Activated T-helper 9 cell treated with anti-CD3 and anti-CD28 coated beads, Interleukin-2, amount 50 U/mL, for 16 hours (primary cell): Measurements from ENCODE around the gene AKAP12.

Experiments used
- DNase-seq: peaks from one replicate; pipeline ENCODE4 v3.0.0-alpha.2; 2020; ENCODE audit warnings: low read depth

AKAP12 gene

DNA sequence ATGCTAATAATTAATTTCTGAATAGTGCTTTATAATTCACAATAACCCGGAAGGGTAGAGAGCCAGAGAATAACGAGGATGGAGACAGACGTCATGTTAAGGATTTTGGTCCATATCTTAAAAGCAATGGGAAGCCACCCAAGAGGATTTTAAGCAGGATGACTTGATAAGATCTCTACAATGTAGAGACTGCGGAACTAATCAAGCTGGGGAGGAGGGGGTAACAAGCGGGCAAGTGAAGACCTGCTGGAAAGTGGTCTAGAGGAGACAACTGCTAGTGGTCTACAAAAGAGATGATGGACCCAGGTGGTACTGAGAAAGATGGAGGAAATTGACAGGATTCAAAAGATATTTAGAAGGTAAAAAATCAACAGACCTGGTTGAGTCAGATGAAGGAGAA lies 144.4 kb downstream of the AKAP12 start:
- no peak for DNase-seq

DNA sequence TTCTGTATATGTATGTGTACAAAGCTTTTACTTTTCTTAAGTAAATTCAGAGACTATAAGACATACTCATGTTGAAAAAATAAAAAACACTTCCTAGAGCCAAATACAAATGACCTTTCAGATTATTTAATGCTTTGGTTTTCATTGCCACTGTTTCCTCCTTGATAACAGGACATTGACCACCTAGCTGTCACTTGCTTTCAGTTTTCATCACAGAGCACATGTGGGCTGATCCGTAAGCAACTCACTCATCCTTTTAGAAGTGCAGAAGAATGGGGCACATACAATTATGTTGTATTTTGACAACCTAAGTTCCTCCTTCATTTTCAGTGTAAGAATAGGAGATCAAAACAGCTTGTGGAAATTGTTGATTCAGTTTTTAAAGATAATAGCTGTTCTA lies 145.4 kb downstream of the AKAP12 start:
- DNase-seq = no peak

DNA sequence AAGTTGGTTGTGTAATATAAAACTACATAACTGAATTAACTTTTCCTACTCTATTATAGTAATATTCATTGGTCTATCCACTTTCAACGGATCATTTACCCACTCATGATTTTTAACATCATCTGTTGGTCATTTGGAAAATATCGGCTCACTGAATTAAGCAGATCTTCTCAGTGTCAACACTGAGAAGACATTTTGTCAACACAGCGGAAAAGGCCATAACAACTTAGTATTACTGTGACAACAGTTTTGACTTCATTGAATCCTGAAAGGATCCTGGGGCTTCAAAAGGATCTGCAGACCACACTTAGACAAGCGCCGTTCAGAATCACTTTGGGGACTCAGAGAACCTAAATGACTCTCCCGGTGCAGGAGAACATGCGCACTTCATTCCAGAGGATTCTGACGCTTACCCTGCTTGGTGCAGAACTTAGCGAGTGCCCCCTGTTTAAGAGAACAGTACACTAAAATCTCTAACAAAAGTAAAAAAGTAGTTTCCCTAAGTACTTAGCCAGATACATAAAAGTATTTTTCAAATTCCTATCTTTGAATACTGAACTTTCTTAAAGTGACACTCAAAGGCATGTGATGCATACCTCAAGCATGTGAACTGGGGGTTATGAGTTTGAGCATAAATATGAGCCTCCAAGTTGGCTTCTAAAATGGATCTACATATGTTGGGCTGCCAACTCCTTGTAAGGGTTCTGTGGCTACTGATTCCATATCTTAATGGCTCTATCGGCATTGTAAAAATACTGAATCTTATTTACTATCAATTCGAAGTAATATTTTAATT lies 147.6 kb downstream of the AKAP12 start:
- no peak for DNase-seq

DNA sequence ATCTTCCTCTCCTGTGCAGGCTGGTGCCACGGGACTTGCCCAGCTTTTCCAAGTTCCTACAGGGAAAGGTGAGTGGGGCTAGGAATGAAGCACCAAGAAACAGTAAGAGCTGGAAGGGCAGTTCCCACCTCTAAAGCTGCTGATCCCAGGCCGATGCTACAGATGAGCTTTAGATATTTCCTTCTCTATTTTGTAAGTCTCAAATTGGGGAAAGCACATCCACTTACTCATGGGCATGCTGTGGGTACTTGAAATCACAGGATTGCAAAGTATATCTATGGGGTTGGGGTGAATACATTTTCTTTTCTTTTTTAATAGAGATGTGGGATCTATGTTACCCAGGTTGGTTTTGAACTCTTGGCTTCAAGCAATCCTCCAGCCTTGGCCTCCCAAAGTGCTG lies 148.5 kb downstream of the AKAP12 start:
- DNase-seq = no peak

DNA sequence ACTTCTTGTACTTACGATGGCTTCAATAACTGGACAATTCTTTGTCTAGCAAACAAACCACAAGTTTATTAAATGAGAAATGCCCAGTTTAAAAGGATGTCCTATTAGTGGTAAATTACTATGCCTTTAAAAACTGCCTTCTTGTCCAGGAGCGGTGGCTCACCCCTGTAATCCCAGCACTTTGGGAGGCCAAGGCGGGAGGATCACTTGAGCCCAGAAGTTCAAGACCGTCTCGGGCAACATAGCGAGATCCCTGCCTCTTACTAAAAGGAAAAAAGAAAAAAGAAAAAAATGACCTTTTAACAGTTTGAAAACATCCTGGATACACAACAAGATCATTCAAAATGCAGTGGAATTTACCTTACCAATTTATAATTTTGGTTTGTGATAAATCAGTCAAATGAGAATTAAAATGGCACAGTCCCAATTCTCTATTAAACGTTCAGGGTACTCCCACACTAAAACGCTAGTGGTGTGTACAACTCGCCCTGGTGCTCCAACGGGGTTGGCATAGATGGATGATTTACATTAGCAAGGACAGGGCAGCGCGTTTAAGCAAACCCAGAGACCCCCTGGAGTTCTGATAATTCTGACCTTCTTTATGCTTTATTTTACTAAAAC lies 149.3 kb downstream of the AKAP12 start:
- no peak for DNase-seq

DNA sequence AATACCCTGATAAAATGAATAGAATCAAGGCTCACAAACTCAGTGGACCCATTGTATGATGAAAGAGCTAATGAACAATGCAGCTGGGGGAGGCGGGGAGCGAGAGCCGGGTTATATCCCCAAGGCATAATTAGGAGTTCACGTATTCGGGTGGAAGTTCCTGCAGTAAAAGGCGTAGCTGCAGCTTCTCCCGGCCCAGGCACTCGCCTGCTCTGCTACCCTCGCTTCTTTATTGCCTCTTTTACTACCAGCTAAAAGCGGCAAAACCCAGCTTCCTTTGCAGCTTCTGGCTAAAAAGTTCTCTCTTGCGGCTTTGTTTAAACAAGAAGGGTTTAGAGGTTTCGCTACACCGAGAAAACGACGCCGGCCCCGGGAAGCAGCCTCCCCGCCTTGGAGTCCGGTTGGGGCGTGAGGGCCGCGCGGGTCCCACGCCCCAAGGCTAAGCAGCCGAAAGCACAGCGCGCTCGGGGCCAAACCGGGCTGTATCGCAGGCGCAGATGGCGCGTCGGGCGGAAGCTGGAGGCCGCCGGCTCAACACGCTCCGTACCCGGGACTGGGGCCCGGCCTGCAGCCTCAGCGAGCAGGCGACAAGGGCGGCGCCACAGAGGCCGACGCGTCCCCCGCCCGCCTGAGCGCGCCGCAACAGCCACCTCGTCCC lies 150.0 kb downstream of the AKAP12 start:
- peak; percentile 23 for DNase-seq

DNA sequence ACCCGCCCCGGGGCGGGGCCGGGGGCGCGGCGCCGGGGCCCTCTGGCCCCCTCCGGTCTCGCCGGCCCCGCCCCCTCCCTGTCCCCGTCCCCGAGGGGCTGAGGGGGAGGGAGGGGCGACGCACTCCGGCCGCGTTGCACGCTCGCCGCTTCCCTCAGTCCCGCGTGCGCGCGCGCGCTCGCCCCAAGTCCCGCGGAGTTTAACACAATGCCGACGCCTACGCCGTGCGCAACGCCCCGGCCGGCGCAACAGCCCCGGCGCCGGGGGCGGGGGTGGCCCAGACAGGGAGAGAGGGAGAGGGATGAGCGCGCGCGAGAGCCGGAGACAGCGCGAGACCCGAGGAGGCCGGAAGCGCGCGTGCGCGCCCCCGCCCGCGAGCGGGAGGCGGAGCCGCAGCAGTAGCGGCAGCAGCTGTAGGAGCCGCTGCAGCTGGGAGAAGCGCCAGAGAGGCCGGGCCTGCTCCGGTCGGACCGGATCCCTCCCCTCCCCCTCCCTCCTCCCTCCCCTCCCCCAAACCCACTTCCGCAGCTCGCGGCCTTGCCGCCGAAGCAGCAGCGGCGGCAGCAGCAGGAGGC lies 150.6 kb downstream of the AKAP12 start:
- DNase-seq = peak; percentile 99

DNA sequence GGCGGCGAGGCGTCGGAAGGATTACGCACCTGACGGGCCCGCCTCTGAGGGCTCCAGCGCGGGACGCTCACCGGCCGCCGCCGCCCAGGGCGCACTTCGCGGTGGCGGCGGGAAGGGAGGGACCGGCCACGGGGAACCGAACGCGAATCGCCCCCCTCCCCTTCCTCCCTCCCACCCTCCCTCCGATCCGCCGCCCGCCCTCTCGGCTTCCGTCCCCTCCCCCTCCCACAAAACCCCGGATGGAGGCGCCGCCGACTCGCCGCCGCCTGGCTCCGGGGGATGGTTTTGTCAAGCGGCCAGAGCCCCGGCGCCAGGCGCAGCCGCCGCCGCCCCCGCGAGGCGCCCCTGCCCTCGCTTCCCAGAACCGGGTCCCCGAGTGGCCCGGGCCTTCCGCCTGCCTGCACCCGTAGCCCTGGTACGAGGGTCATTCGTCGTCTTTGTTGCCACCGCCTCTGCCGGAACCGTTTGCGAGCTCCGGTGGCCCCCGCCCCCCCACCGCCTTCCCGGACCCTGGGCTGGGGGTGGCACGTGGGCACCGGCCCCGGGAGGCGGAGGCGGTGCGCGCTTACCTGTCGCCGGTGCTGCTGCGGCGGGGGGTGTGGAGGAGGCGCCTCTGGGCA lies 151.2 kb downstream of the AKAP12 start:
- peak; percentile 73 for DNase-seq

DNA sequence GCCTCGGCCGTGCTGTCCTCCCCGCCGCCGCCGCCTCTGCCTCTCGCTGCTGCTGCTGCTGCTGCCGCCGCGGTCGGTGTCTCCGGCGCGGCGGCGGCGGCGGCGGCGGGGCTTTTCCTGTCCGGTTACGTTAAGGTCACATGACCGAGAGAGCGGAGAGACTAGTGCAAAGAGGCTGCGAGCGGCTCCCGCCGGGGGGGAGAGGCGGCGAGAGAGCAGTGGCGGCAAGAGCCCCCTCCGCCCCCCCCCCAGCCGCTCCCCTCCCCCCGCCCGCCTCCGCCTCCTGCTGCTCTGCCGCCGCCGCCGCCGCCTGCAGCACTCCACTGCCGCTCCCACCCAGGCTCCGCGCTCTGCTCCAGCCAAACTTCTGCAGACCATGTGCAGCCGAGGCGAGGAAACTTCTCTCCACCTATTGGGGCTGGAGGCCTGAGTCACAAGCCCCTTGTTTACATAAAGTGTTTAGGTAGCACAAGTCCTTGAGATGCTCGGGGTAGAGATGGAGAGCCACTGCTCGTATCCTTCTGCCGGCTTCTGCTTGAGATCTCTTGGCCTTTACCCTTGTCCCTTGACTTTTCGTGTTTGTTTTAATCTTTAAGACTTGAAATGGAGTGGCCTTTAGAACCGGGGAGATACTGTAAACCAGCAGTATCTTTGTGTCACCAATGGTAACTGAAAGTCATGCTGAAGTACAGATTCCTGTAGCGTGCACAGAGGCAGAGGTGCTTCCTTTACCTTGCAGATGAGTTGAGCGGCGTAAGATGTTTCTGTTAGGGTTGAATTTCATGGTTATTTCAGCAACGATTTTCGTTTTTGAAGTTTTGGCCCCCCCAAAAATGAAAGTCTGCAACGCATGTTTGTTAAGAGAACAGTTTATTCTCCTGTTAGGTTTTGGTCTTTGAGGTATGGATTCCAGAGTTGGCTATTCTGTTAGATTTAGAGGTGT lies 152.0 kb downstream of the AKAP12 start, which contains the start of gene ZBTB2:
Gene ZBTB2, minus strand, starts transcription at position 89 of the 943 bp plus-strand sequence. CDS start 17,922 bp downstream, outside the sequence.
- DNase-seq = peak; percentile 59

DNA sequence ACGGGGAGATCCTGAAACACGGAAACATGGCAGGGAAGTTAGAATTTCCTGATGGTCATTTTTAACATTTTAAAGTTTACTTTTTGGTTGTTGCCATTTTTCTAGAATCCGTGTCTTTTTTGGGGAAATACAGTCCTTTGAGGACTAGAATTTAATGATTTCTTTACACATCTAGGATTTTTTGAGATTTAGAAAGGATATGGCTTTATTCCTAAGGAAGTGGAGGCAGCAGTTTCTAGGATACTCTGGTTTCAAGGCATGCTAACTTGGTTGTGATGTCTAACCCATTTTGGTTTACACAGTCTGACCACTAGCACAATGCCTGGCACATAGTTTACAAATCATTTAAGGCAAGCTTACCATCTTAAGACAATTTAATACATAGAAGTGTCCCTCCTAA lies 152.7 kb downstream of the AKAP12 start:
- no peak for DNase-seq

DNA sequence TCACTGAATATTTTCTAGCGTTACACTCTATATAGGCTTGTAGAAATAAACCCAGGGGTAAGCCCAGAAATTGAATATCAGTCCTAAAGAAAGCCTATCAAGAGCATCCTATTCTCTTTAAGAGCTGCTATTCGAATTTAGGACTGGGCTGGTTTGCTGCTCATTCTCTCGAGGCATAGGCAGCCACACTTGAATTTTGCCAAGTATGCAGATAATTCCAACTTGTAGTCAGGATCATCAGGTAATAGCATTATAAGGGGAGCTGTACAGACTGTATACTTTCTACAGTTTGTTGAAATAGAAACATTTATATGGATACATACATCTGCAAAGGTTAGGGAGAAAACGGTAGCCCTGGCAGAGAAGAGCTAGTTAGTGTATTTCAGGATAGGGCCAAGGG lies 153.6 kb downstream of the AKAP12 start:
- no peak for DNase-seq

DNA sequence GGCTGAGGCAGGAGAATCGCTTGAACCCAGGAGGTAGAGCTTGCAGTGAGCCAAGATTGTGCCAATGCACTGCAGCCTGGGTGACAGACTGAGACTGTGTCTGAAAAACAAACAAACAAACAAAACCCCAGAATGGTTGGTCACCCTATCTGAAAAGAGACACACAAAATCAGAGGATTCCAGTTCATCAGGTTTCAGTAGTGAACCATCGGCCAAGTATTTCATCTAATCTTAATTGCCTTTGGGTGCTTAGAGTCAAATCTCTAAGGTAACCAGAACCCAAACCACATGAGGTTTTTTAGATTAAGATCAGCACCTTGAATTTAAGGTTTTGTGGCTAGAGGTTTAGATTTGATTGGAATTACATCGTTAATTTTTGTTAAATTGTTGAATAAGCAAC lies 159.9 kb downstream of the AKAP12 start:
- DNase-seq = no peak

DNA sequence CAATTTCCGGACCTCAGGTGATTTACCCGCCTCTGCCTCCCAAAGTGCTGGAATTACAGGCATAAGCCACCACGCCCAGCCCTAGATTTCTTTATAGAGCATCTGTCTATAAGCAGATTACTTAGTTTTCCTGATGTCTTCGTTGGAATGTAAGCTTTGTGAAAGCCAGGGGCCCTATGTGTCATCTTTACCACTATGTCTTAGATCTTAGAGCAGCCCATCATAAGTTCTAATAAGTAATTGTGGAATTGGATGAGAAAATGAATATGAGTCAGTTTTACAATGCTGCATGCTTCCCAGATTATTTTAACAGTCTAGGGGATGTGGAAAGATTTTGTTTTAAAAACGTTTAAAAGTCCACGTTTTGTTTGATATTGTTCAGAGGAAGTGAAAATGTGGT lies 160.7 kb downstream of the AKAP12 start:
- DNase-seq = no peak

DNA sequence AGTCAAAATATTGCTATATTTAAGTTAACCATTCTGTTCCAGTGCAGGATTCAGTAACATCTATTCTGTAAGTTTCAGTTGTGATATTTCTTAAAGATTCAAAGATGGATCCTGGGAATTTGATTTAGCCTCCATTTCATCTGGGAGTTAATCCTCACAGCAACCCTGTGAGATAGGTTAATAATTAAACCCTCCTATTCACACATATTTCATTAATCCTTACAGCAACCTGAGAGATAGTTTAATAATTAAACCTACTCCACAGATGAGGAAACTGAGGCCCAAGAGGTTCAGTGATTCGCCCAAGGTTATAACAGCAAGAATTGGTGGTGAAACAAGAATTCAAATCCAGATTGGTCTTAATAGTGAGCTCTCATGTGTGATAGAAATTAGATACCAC lies 162.5 kb downstream of the AKAP12 start:
- no peak for DNase-seq

DNA sequence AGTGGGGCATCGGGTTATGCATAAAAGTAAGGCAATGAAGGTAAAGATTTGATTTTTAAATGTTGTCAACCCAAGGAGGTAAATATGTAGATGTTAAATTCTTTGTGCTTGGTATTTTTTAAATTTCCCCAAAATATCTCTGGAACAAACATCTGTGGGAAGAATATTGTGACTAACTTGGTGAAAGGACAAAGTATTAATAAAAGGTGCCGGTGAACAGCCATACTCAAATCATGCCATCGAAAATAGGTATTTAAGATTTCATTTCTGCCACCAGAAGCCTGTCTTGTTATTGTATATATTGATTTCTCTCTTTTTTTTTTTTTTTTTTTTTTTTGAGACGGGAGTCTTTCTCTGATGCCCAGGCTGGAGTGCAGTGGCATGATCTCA lies 164.1 kb downstream of the AKAP12 start:
- DNase-seq = no peak
